GM23338 (cell line): ENCODE data around the gene PLEKHG4B.

Source experiments
- CREB1 ChIP-seq: fragments of 250-450 bp; sonication (Bioruptor Pico); IDR thresholded peaks from 2 replicates; pipeline ENCODE4 v1.5.0; 2020; ENCODE audit warnings: low read depth, mild to moderate bottlenecking, moderate library complexity
- EZH2 ChIP-seq: fragments of 200-600 bp; sonication (generic); IDR thresholded peaks from one replicate; pipeline ENCODE4 v1.8.0; 2017; ENCODE audit warnings: antibody characterized with exemption, mild to moderate bottlenecking, low read depth; ENCODE audit not compliant: unreplicated experiment
- EZH2phosphoT487 ChIP-seq: fragments of 200-600 bp; sonication (generic); IDR thresholded peaks from one replicate; pipeline ENCODE4 v1.8.1; 2018; ENCODE audit warnings: antibody characterized with exemption; ENCODE audit not compliant: unreplicated experiment
- JUNB ChIP-seq: IDR thresholded peaks from one replicate; pipeline ENCODE4 v1.6.1; 2016; ENCODE audit warnings: antibody characterized with exemption; ENCODE audit not compliant: unreplicated experiment
- POLR2AphosphoS5 ChIP-seq: IDR thresholded peaks from 2 replicates; pipeline ENCODE4 v1.6.1; 2016; ENCODE audit warnings: antibody characterized with exemption, low read depth
- REST ChIP-seq: IDR thresholded peaks from one replicate; pipeline ENCODE4 v1.6.1; 2018; ENCODE audit warnings: antibody characterized with exemption; ENCODE audit not compliant: unreplicated experiment
- TF ChIP-seq, protein P1 (sequence below), 2 experiments: fragments of 200-600 bp in 1 of 2; sonication (generic) in 1 of 2; conservative IDR thresholded peaks; 2 replicates each; pipeline versions ENCODE4 v1.5.1 to v1.6.1; 2016 to 2017; ENCODE audit warnings: antibody characterized with exemption in 2 of 2, low read depth in 2 of 2, mild to moderate bottlenecking in 2 of 2, moderate library complexity in 1 of 2
- TF ChIP-seq, protein P2 (sequence below): IDR thresholded peaks from 2 replicates; pipeline ENCODE4 v1.6.1; 2016; ENCODE audit warnings: antibody characterized with exemption

DNA sequence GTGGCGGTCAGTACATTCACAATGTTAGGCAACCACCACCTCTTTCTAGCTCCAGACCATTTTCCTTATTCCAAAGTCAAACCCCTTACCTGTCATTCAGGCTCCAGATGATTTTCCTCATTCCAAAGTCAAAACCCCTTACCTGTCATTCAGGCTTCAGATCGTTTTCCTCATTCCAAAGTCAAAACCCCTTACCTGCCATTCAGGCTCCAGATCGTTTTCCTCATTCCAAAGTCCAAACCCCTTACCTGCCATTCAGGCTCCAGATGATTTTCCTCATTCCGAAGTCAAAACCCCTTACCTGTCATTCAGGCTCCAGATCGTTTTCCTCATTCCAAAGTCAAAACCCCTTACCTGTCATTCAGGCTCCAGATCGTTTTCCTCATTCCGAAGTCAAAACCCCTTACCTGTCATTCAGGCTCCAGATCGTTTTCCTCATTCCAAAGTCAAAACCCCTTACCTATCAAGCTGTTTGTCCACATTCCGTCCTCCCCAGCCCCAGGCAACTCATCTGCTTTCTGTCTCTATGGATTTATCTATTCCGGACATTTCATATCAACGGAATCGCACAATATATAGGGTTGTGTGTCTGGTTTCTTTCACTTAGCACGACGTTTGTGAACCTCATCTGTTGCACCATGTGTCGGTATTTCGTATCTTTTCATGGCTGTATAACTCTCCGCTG, 5.2 kb downstream of the PLEKHG4B start:
- TF ChIP-seq, protein P1, sequence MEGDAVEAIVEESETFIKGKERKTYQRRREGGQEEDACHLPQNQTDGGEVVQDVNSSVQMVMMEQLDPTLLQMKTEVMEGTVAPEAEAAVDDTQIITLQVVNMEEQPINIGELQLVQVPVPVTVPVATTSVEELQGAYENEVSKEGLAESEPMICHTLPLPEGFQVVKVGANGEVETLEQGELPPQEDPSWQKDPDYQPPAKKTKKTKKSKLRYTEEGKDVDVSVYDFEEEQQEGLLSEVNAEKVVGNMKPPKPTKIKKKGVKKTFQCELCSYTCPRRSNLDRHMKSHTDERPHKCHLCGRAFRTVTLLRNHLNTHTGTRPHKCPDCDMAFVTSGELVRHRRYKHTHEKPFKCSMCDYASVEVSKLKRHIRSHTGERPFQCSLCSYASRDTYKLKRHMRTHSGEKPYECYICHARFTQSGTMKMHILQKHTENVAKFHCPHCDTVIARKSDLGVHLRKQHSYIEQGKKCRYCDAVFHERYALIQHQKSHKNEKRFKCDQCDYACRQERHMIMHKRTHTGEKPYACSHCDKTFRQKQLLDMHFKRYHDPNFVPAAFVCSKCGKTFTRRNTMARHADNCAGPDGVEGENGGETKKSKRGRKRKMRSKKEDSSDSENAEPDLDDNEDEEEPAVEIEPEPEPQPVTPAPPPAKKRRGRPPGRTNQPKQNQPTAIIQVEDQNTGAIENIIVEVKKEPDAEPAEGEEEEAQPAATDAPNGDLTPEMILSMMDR (conservative IDR thresholded peaks at IDR 0.05; ENCODE audit: low read depth in 2 of 2) = no peak
- no peak for TF ChIP-seq EZH2phosphoT487
- no peak for TF ChIP-seq CREB1 (CRISPR knock-in tag)
- no peak for TF ChIP-seq REST
- no peak for TF ChIP-seq EZH2
- TF ChIP-seq, protein P2, sequence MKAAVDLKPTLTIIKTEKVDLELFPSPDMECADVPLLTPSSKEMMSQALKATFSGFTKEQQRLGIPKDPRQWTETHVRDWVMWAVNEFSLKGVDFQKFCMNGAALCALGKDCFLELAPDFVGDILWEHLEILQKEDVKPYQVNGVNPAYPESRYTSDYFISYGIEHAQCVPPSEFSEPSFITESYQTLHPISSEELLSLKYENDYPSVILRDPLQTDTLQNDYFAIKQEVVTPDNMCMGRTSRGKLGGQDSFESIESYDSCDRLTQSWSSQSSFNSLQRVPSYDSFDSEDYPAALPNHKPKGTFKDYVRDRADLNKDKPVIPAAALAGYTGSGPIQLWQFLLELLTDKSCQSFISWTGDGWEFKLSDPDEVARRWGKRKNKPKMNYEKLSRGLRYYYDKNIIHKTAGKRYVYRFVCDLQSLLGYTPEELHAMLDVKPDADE = no peak
- no peak for TF ChIP-seq POLR2AphosphoS5
- TF ChIP-seq JUNB = no peak
